Measurements from ENCODE around the gene MOCOS.
"Not testable (repeated sequence)": the region's sequence is repeated elsewhere in the genome, so short reads cannot be mapped to it uniquely, and the experiment has no call there.

Gene MOCOS, protein sequence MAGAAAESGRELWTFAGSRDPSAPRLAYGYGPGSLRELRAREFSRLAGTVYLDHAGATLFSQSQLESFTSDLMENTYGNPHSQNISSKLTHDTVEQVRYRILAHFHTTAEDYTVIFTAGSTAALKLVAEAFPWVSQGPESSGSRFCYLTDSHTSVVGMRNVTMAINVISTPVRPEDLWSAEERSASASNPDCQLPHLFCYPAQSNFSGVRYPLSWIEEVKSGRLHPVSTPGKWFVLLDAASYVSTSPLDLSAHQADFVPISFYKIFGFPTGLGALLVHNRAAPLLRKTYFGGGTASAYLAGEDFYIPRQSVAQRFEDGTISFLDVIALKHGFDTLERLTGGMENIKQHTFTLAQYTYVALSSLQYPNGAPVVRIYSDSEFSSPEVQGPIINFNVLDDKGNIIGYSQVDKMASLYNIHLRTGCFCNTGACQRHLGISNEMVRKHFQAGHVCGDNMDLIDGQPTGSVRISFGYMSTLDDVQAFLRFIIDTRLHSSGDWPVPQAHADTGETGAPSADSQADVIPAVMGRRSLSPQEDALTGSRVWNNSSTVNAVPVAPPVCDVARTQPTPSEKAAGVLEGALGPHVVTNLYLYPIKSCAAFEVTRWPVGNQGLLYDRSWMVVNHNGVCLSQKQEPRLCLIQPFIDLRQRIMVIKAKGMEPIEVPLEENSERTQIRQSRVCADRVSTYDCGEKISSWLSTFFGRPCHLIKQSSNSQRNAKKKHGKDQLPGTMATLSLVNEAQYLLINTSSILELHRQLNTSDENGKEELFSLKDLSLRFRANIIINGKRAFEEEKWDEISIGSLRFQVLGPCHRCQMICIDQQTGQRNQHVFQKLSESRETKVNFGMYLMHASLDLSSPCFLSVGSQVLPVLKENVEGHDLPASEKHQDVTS

DNA sequence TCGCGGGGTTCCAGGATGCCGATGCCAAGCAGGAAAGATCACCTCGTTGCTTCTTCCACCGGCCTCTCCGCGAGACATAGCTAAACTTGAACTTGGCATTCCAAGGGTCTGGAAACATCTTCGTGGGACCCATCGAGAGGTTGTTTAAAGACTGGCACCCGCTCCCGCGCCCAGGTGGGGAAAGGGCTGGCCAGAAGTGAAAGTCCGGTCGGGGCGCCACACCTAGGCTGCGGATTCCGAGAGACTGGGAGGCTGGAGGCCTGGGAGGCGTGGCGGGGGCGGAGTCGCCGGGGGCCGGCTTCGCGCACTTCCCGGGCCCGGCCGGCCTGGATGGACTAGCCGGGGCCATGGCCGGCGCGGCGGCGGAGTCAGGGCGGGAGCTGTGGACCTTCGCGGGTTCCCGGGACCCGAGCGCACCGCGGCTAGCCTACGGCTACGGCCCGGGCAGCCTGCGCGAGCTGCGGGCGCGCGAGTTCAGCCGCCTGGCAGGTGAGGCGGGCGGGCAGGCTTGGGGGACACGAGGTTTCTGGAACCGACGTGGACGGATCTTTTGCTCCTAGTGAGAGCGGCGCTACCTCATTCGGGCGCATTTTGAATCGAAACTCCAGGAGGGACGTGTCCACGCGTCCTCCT is at the start of gene MOCOS:
Gene MOCOS (plus strand): TSS at position 305 of the 633 bp plus-strand sequence. CDS start 43 bp downstream, at position 348.
- peak; percentile 7 for DNase-seq (ENCODE audit: low read depth)

DNA sequence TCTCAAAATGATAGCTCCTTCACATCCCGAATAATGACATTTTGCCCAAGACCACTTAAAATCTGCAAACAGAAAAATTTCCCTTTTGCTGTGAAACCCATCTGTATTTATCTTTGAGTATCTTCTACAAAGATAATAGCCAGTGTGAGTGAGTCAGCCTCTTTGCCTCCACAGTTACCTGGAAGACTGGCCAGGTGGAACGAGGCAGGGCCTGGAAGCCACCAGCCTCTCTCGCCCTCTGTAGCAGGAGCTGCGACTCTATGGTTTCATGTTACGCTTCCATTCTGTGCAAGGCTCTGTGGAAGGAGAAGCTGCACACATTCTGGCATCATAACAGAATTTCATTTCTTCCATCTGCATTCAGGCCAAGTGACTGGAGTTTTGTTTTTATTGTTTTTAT is 48.1 kb upstream of the MOCOS start:
- DNase-seq (ENCODE audit: low read depth): no peak

DNA sequence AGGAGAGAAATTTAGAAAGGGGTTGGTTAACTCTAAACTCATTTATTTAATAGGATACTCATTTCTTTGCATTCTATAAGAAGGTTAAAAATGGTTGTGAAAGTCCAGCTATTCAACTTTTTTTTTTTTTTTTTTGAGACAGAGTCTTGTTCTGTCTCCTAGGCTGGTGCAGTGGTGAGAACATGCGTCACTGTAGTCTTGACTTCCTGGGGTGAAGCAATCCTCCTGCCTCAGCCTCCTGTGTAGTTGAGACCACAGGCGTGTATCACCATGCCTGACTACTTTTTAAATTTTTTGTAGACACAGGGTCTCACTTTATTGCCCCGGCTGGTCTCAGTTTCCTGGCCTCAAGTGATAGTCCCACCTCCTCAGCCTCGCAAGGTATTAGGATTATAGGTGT is 45.7 kb upstream of the MOCOS start:
- no peak for DNase-seq (ENCODE audit: low read depth)

DNA sequence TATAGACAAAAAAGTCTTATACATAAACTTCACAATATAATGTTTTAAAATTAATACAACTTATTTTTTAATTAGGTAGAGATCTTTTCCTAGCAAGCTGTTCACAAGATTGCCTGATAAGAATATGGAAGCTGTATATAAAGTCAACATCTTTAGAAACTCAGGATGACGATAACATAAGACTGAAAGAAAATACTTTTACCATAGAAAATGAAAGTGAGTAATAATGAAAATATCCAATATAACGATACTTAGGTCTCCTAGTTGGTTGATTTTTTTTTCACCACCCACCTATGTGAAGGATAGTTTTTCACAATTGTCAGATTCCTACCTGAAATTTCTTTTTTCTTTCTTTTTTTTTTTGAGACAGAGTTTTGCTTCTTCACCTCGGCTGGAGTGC is 44.5 kb upstream of the MOCOS start:
- DNase-seq (ENCODE audit: low read depth): no peak

DNA sequence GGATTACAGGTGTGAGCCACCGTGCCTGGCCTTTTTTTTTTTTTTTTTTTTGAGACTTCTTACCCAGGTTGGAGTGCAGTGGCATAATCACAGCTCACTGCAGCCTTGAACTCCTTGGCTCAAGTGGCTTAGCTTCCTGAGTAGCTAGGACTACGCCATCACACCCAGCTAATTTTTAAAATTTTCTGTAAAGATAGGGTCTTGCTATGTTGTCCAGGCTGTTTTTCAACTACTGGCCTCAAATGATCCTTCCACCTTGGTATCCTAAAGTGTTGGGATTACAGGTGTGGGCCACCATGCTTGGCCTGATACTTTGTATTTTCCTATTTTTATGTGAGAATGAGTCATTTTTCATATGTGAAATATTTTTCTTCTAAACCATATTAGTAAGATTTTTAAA is 43.9 kb upstream of the MOCOS start:
- DNase-seq (ENCODE audit: low read depth): no peak

DNA sequence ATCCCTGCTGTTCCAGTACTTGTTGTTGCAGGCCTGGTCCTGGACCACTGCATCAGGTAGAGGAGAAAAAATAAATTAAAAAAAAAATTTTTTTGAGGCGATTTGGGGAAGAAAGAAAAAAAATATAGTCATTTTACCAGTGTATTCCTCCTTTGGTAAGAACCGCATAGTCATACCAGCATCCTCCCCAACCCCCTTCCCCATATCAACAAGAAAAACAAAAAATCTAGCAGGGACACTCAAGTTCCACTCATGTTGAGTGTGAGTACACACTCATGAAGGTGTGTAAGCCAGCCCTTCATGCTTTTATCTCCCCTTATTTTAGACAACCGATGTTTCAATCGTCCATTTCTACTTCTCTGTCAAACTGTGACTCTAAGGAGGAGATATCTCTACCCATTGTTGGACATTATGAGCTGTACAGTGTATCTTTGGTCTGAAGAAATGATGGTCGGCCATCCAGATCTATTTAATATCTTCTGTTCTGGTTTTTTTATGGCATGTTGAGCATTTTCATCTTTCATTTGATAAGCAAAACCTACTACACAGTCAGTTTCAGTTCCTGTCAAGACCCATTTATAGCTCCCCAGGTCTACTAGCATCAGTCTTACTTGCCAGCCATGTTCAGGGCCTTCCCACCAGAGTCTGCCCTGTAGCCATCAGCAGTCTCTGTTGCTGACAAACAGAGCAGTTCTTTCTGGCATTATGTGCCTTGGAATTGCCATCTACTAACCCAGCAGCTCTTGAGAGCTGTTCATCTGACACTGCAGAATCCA is 37.6 kb upstream of the MOCOS start:
- DNase-seq (ENCODE audit: low read depth): no peak

DNA sequence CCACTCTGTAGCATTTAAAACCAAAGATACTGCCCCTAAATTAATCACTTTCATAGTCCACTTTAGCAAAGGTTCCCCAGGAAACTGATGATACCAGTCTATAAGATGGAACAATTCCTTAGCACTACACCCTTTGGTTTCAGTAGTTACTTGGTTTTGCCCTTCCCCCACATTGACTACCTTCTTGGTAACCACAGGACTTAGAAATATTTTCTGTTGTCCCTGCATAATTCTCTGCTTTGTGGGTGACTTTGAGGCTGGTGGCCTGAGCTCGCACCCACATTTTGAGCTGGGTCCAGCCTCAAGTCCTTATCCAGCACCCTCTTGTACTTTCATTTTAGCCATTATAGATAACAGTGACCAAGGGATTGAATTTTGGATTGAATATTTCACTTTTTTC is 34.5 kb upstream of the MOCOS start:
- no peak for DNase-seq (ENCODE audit: low read depth)

DNA sequence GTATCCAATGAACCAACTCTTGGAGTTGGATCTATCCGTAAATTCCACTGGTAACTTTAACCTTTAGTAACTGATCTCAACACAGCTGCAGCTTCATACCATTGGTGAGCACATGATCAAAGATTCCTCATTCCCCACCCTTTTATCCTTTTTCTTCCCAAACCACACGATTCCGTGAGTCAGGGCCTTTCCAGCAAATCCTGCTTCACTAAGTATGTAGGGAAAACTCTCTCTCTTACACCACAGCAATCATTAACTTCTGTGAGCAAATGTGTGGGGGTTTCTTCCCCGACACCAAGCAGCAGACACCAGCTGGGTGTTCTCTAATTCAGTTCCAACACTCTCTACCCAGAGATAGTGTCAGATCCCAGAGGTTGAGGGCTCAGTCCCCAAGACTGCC is 34.1 kb upstream of the MOCOS start:
- no peak for DNase-seq (ENCODE audit: low read depth)

DNA sequence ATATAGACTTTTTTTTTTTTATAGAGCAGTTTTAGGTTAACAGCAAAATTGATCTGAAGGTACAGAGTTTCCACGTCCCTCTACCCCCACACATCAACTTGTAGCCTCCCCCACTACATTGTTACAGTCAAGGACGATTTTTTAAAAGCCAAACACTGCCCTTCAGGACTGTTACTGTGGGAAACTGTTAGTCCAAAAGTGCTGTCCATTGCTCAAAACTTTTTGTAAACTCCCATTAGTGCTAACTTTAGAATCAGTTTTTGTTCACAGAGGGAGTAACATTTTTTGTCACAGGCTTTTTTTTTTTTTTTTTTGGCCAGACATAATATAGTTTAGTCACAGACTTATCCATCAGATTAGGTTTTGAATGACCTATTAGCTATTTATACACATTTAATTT is 33.5 kb upstream of the MOCOS start:
- no peak for DNase-seq (ENCODE audit: low read depth)

DNA sequence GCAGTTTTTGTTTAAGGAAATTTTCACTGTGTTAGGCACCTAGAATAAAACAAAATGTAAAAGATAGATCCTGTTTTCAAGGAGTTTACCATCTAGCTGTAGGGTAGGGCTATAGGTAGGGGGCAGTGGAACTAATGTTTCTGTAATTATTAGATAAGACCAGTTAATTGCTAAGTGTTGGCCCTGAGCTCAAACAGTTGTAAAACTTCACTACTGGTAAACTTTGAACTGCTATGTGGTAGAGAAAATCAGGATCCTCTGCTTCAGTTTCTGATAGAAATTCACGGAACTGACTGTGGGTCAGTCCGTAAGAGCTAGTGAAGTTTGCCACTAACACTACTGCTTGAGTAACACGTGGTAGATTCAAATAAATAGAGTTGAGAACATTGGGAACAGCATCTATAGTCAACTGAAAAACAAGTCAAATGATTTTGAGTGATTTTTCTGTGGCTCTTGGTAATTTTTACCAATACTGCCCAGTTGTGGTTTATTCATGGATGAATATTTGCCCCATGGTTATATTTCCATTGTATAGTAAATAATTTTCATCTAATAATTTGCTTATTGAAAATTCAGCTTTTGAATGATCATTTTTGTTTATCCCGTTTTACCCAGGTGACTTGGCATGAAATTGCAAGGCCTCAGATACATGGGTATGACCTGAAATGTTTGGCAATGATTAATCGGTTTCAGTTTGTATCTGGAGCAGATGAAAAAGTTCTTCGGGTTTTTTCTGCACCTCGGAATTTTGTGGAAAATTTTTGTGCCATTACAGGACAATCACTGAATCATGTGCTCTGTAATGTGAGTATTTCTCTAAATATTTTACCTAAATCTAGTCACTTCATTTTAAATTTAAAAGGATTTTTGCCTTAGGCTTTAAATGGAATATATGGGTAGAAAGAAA is 31.2 kb upstream of the MOCOS start:
- DNase-seq (ENCODE audit: low read depth): no peak

DNA sequence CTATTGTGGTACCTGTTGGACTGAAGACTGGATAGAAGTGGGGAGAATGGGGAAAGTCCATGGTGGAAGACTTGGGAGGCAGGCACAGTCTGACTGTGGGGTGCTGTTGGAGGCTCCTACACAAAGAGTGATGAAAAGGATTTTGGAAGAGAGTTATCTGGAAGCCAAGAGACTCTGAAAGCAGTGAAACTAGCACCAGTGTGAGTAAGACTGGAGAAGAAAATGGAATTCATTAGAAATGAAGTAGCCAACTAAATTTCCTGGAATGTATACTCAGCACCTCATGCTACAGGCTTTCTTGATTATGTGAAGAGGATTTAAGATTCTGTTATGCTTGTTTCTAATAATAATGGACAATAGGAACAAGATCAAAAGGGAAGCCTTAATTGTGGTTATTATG is 29.9 kb upstream of the MOCOS start:
- no peak for DNase-seq (ENCODE audit: low read depth)

DNA sequence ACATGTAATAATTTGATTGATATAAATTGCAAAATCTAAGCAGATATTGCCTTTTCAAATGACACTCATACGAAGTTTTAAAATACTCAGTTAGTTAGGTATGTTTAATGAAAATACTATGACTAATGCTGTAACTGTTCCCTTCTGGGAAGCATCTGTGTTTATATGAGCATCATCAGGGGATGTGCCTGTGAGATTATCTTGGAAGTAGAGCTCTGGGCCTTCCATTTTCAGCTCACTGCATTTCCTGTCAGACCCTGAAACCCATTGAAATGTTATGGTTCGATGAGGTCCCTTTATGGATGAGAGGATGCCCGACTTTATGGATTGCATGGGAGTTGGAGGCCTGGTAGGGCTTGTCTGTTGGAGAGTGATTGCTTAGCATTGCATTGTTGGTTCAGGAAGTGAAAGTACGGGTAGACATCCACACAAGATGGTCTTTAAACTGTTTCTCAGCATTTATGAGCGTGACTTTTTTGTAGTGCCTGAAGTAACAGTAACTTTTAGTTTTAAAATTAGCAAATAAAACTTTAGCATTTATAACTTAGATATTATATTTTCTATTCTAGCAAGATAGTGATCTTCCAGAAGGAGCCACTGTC is 28.9 kb upstream of the MOCOS start:
- DNase-seq (ENCODE audit: low read depth): no peak

DNA sequence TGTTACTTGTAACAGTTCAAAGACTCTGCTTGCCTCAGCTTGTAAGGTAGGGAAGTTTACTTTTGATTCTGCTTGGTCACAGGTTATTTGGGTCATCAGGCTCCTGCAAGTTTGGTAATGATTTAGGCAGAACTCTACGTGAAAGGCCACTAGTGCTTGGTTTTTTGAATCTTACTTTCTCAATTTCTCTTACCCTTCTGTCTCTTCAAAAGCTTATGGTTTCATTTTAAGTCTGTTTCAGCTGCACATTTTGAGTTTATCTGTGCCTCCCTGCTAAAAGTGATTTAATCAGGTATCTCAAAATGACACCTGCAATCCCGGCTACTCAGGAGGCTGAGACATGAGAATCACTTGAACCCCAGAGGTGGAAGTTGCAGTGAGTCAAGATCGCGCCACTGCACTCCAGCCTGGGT is 26.3 kb upstream of the MOCOS start:
- no peak for DNase-seq (ENCODE audit: low read depth)

DNA sequence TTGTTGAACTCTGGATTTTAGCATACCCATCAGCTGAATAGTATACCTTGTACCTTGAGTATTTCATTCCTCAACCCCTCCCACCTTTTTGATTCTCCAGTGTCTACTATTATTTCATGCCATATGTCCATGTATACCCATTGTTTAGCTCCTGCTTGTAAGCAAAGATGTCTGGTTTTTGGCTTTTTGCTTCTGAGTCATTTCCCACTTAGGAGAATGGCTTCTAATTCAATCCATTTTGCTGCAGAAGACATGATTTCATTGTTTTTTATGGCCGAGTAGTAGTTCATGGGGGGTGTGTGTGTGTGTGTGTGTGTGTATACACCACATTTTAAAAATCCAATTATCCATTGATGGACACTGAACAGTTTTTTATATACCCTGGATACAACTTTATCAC is 24.3 kb upstream of the MOCOS start:
- no peak for DNase-seq (ENCODE audit: low read depth)

DNA sequence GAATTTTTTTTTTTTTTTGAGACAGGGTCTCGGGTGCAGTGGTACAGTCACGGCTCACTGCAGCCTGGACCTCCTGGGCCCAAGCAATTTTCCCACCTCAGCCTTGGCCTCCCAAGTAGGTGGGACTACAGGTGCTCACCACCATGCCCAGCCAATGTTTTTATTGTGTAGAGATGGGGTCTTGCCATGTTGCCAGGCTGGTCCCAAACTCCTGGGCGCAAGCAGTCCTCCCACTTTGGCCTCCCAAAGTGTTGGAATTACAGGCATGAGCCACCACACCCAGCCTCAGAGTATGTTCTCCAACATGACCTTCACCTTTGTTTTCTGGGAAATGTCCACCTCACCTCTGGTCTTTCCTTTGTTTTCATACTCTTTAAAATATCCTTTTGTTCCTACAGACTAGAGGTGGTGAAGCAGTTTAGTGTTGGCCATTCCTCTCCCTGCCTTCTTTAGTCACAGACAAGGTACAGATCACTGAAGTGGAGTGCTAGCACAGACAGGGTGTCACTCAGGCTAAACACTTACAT is 19.5 kb upstream of the MOCOS start:
- no peak for DNase-seq (ENCODE audit: low read depth)

DNA sequence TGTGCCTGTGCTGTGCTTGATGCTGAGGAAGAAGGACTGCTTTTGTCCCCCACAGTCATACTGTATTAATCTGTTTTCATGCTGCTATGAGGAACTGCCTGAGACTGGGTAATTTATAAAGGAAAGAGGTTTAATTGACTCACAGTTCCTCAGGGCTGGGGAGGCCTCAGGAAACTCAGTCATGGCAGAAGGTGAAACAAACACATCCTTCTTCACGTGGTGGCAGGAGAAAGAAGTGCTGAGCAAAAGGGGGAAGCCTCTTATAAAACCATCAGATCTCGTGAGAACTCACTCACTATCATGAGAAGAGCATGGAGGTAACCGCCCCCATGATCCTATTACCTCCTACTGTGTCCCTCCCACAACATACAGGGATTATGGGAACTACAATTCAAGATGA is 19.0 kb upstream of the MOCOS start:
- DNase-seq (ENCODE audit: low read depth): not testable (repeated sequence)

DNA sequence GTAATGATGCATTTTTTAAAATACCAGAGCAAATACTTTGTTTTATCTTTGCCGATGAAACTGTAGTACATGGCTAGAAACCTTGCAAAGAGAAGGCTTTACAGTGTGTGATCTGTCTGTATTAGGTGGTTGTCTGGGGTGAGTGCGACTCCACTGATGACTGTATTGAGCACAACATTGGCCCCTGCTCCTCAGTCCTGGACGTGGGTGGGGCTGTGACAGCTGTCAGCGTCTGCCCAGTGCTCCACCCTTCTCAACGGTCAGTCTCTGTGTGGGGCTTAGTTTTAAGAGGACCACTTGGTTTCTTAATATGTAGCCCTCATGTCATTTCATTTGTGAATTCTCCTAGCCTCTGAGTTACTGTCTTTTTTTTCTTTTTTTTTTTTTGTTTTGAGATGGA is 17.4 kb upstream of the MOCOS start:
- no peak for DNase-seq (ENCODE audit: low read depth)

DNA sequence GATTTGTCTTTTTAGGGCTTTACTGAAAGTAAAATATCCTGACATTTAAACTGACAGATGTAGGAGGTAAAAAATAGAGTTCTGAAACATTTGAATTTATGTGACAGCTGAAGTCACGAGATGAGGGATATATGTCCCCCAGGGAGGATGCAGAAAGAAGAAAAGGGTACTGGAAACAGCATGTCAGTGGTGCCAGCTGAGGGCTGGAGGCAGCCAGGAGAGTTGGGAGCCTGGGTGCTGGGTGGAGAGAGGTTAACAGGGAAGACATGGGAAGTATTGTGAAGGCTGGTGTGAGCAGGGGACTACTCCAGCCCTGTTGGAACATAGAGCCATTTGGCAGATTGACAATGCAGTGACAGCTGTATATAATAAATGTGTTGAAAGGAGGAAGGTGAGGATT is 11.8 kb upstream of the MOCOS start:
- DNase-seq (ENCODE audit: low read depth): no peak

DNA sequence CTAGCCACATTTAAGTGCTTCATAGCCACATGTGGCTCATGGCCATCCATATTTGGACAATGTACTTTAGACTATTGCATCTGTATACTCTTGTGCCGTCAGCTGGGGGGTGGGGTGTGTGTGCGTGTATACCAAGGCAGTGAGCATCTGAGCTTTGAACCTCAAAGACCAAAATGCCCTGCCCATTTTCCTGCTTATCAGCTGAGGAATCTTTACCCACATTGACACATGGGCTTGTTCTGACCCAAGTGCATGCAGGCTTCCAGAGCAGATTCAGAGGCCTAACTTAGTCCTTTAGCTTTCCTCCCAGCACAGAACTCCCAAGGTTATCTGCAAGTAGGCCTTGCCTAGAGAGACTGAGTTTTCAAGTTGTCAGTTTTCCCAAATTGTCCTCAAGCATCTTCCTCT is 11.1 kb upstream of the MOCOS start:
- DNase-seq (ENCODE audit: low read depth): no peak

DNA sequence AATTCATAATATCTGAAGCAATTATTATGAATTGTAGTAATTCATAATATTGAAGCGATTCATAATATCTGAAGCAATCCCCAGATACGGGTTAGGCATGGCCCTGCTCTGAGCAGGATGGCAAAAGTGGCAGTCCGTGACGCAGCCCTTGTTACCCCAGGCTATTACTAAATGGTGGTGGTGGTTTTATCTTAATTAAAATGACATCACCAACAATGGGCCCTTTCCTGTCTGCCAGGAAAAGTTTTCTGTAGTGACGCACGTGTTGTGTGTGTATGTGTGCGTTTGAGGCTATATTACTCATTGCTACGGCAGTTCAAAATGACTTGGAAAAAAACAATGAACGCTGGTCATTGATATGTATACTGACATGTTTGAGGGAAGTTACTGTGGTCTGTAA is 10.6 kb upstream of the MOCOS start:
- DNase-seq (ENCODE audit: low read depth): no peak
